ENCODE data around the gene DOK6.

GRCh38 chr18:69492861-69493260 lies 92.2 kb downstream of the DOK6 start:
- TF ChIP-seq EZH2 (IDR thresholded peaks at IDR 0.05; ENCODE audit: low read depth, unreplicated experiment) (no peak), EZH2phosphoT487 (IDR thresholded peaks at IDR 0.05; ENCODE audit: unreplicated experiment) (no peak), POLR2AphosphoS5 (IDR thresholded peaks at IDR 0.05; ENCODE audit: low read depth) (no peak), NANOG (IDR thresholded peaks at IDR 0.05; ENCODE audit: borderline replicate concordance) (no peak), CREB1 (CRISPR knock-in tag; IDR thresholded peaks at IDR 0.05; ENCODE audit: low read depth) (no peak), ZNF114 (CRISPR knock-in tag; IDR thresholded peaks at IDR 0.05) (no peak), ZNF331 (CRISPR knock-in tag; IDR thresholded peaks at IDR 0.05; ENCODE audit: low read depth) (no peak), STAT1 (IDR thresholded peaks at IDR 0.05; ENCODE audit: unreplicated experiment) (no peak), JUNB (IDR thresholded peaks at IDR 0.05; ENCODE audit: unreplicated experiment) (no peak), ETS1 (IDR thresholded peaks at IDR 0.05) (no peak), ZNF462 (CRISPR knock-in tag; IDR thresholded peaks at IDR 0.05) (no peak)
- TF ChIP-seq, protein P1, sequence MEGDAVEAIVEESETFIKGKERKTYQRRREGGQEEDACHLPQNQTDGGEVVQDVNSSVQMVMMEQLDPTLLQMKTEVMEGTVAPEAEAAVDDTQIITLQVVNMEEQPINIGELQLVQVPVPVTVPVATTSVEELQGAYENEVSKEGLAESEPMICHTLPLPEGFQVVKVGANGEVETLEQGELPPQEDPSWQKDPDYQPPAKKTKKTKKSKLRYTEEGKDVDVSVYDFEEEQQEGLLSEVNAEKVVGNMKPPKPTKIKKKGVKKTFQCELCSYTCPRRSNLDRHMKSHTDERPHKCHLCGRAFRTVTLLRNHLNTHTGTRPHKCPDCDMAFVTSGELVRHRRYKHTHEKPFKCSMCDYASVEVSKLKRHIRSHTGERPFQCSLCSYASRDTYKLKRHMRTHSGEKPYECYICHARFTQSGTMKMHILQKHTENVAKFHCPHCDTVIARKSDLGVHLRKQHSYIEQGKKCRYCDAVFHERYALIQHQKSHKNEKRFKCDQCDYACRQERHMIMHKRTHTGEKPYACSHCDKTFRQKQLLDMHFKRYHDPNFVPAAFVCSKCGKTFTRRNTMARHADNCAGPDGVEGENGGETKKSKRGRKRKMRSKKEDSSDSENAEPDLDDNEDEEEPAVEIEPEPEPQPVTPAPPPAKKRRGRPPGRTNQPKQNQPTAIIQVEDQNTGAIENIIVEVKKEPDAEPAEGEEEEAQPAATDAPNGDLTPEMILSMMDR (conservative IDR thresholded peaks at IDR 0.05; ENCODE audit: low read depth in 2 of 2), result no peak
- TF ChIP-seq, protein P2, sequence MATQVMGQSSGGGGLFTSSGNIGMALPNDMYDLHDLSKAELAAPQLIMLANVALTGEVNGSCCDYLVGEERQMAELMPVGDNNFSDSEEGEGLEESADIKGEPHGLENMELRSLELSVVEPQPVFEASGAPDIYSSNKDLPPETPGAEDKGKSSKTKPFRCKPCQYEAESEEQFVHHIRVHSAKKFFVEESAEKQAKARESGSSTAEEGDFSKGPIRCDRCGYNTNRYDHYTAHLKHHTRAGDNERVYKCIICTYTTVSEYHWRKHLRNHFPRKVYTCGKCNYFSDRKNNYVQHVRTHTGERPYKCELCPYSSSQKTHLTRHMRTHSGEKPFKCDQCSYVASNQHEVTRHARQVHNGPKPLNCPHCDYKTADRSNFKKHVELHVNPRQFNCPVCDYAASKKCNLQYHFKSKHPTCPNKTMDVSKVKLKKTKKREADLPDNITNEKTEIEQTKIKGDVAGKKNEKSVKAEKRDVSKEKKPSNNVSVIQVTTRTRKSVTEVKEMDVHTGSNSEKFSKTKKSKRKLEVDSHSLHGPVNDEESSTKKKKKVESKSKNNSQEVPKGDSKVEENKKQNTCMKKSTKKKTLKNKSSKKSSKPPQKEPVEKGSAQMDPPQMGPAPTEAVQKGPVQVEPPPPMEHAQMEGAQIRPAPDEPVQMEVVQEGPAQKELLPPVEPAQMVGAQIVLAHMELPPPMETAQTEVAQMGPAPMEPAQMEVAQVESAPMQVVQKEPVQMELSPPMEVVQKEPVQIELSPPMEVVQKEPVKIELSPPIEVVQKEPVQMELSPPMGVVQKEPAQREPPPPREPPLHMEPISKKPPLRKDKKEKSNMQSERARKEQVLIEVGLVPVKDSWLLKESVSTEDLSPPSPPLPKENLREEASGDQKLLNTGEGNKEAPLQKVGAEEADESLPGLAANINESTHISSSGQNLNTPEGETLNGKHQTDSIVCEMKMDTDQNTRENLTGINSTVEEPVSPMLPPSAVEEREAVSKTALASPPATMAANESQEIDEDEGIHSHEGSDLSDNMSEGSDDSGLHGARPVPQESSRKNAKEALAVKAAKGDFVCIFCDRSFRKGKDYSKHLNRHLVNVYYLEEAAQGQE (IDR thresholded peaks at IDR 0.05; ENCODE audit: unreplicated experiment), result no peak
